Sigmoid colon (tissue), 7 donors: Measurements from ENCODE around the gene TOGARAM2. TPM values are rescaled to one million over a fixed set of nuclear protein-coding genes. Genes with fewer than 3 reads are reported as not detected.

Source experiments
- DNase-seq: peaks from one replicate; pipeline ENCODE4 v3.0.0-alpha.2; 2019
- H3K27ac ChIP-seq, 4 donors: fragments of 200-600 bp; sonication (generic); one replicate each; pipeline ENCODE4 v1.5.1; 2016 to 2019; ENCODE audit warnings: mild to moderate bottlenecking in 1 of 4
- H3K27me3 ChIP-seq, 3 donors: fragments of 200-600 bp; sonication (generic); one replicate each; pipeline ENCODE4 v1.5.1; 2019; ENCODE audit warnings: mild to moderate bottlenecking in 1 of 3
- H3K36me3 ChIP-seq, 4 donors: fragments of 200-600 bp; sonication (generic); one replicate each; pipeline ENCODE4 v1.5.1; 2016 to 2019
- H3K4me1 ChIP-seq, 4 donors: fragments of 200-600 bp; sonication (generic); one replicate each; pipeline ENCODE4 v1.5.1; 2017 to 2019
- H3K4me3 ChIP-seq, 4 donors: fragments of 200-600 bp; sonication (generic); one replicate each; pipeline ENCODE4 v1.5.1; 2017 to 2019; ENCODE audit warnings: mild to moderate bottlenecking in 2 of 4, moderate library complexity in 1 of 4
- H3K9me3 ChIP-seq, 4 donors: fragments of 200-600 bp in 3 of 4; sonication (generic) in 3 of 4; one replicate each; pipeline versions ENCODE4 v1.5.1 to v1.6.1; 2013 to 2019
- EP300 ChIP-seq, 4 donors: sonication (generic); formaldehyde crosslinking; IDR thresholded peaks; one replicate each; pipeline ENCODE4 v1.6.1; 2017; ENCODE audit warnings: antibody characterized with exemption in 4 of 4
- POLR2A ChIP-seq, 2 donors: fragments of 450-650 bp; IDR thresholded peaks; one replicate each; pipeline ENCODE4 v1.6.1; 2016; ENCODE audit warnings: antibody characterized with exemption in 2 of 2, mild to moderate bottlenecking in 2 of 2, moderate library complexity in 2 of 2
- POLR2AphosphoS5 ChIP-seq, 4 donors: sonication (generic); formaldehyde crosslinking; IDR thresholded peaks; one replicate each; pipeline ENCODE4 v1.6.1; 2017; ENCODE audit warnings: antibody characterized with exemption in 4 of 4
- WGBS, 2 donors: extraction: QIAGEN DNeasy Blood & Tissue Kit; methylation state at CpG; one replicate each; pipeline ENCODE4 v1.1.7; 2013; 5-methylcytosine and 5-hydroxymethylcytosine counted together
- intact Hi-C: fragments of 100-400 bp; cut with DNase I; formaldehyde crosslinking; loops from one replicate; pipeline ENCODE4 v1.15.1; 2023
- polyA plus RNA-seq, 3 donors: library from polyadenylated mRNA; stranded (reverse); fragments of 200-250 nt; gene quantifications; one replicate each; pipeline ENCODE4 v1.2.3, GENCODE V29; 2013
- total RNA-seq, 4 donors: library from RNA; depleted of rRNA; stranded (reverse); fragments of >200 nt; gene quantifications; one replicate each; pipeline ENCODE4 v1.1.0, GENCODE V29; 2016
- TF ChIP-seq, protein P1 (sequence below), 4 experiments: fragments of 450-650 bp in 3 of 4; fragments of 200-600 bp in 1 of 4; IDR thresholded peaks; one replicate each; pipeline ENCODE4 v1.5.1; 2016 to 2019; ENCODE audit warnings: antibody characterized with exemption in 4 of 4, mild to moderate bottlenecking in 3 of 4, moderate library complexity in 2 of 4
- donor health status: healthy with polysubstance abuse.
- donor health status: Bipolar disorder and iron deficiency.
- donor health status: healthy.

Gene TOGARAM2
- total and polyA plus RNA-seq, 7 donors = 0.23 to 3.2 (median 0.82) TPM; not detected in 2

DNA sequence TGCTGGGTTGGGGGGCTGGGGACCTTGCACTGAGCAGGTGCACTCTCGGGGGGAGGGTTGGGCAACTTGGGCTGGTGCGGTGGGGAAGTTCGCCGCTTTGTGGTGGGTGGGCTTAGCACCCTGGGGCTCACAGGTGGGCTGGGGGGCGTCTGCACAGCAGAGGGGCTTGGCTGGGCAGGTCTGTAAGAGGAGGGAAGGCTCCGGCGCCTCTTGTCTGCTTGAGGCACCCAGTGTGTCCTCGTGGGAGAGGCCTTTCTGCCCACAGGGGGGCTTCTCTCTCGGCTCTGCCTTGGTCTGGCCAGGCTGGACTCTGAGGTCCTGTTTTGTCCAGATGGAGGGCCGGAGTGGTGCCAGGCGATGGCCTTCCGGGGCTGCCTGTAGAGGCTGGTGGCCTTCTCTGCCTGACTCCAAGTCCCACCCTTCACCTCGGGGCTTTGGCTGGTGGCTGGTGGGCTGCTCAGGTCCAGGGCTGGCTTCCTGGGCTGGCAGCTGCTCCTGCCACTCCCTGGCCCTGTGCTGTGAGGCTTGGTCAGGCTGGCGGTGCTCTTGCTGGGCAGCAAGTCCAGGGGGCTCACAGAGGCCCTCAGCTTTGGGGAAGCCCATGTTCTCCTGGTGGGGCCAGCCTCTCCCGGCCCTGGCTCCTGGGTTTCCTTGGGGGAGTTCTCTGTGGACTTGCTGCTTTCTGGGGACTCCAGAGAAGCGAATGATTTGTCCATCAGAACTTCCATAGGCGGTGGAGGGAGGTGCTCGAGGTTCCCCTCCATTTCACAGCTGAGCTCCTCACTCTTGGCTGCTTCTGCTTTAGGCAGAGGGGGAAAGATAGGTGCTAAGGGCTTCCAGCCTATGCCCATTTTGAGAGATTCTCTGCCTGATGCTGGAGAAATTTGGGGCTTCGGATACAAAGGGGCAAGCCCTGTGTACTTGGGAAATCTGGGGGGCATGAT is 90.2 kb downstream of the TOGARAM2 start:
- Histone ChIP-seq H3K4me1 (peaks cover 0 to 8% (median 3%) of the 10 kb centered on the region in 4 donors), H3K4me3 (no peak overlapping the region), H3K36me3 (no peaks in the 10 kb centered on the region), H3K27me3 (no peaks in the 10 kb centered on the region), H3K27ac (no peak overlapping the region), H3K9me3 (no peaks in the 10 kb centered on the region)
- intact Hi-C loops = no loop called here
- no peak for DNase-seq
- WGBS, 2 donors = 79 to 88% methylated on average over 19 of the region's 19 CpGs
- TF ChIP-seq, protein P1, sequence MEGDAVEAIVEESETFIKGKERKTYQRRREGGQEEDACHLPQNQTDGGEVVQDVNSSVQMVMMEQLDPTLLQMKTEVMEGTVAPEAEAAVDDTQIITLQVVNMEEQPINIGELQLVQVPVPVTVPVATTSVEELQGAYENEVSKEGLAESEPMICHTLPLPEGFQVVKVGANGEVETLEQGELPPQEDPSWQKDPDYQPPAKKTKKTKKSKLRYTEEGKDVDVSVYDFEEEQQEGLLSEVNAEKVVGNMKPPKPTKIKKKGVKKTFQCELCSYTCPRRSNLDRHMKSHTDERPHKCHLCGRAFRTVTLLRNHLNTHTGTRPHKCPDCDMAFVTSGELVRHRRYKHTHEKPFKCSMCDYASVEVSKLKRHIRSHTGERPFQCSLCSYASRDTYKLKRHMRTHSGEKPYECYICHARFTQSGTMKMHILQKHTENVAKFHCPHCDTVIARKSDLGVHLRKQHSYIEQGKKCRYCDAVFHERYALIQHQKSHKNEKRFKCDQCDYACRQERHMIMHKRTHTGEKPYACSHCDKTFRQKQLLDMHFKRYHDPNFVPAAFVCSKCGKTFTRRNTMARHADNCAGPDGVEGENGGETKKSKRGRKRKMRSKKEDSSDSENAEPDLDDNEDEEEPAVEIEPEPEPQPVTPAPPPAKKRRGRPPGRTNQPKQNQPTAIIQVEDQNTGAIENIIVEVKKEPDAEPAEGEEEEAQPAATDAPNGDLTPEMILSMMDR (IDR thresholded peaks at IDR 0.05) = no peak
- TF ChIP-seq POLR2AphosphoS5 (IDR thresholded peaks at IDR 0.05) (no peak), EP300 (IDR thresholded peaks at IDR 0.05) (no peak), POLR2A (IDR thresholded peaks at IDR 0.05) (no peak)

DNA sequence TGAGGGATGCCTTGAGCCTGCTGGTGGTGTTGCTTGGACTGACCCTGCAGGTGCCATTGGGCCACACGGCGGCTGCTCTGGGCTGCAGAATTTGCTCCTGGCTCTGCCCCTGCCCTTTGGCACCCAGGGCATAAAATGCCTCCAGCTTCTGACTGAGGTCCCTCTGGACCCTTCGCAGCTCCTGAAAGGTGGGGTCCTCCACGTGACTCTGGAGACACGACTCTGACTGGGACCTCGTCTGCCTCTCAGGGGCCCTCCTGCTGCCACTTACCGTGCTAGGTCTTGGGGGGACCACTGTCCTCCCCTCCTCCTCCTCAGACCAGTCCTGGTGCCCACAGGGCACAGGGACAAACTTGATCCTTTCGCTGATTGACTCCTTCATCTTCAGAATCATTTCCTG is 91.2 kb downstream of the TOGARAM2 start:
- H3K27ac ChIP-seq = no peak overlapping the region
- 85 to 88% methylated on average over 8 of the region's 8 CpGs for WGBS, 2 donors
- TF ChIP-seq, protein P1 (IDR thresholded peaks at IDR 0.05) = no peak
- TF ChIP-seq POLR2AphosphoS5 (IDR thresholded peaks at IDR 0.05) (no peak), EP300 (IDR thresholded peaks at IDR 0.05) (no peak), POLR2A (IDR thresholded peaks at IDR 0.05) (no peak)

DNA sequence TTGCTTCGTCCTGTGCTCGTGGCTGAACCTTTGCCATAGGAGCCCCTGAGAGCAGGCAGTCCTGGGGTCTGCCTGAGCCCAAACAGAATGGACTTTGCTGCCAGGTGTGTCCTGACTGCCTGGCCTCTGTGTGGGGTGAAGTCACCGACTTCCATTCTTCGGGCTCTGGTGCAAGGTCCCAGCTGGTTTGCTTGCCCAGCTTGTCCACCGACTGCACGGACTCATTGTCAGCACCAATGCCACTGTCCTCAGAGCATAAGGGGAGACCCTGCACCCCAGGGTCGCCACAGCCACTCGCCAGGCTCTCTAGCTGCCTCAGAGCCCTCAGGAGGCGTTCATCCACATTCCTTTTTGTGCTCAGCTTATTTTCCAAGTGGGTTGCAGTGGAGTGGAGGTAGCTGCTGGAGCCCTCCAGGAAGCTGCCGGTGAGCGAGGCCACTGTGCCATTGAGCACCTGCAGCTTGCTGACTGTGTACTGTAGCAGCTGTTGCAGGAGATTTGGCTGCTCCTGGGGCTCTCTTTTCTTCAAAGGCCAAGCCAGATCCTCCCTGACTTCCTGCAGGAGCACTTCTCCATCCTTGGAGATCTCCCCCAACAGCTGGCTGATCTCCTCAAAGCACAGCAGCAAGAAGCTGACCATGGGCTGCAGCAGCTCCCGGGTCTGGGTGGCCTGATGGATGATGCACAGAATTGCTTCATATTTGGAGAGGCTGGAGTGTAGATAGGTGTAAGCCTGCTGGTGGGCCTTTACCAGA is 92.0 kb downstream of the TOGARAM2 start:
- H3K27ac ChIP-seq = no peak overlapping the region
- WGBS, 2 donors = 71 to 88% methylated on average over 12 of the region's 12 CpGs
- TF ChIP-seq POLR2AphosphoS5 (IDR thresholded peaks at IDR 0.05) (no peak), POLR2A (IDR thresholded peaks at IDR 0.05) (no peak), EP300 (IDR thresholded peaks at IDR 0.05) (no peak)
- TF ChIP-seq, protein P1 (IDR thresholded peaks at IDR 0.05) = no peak
- peaks cover 0 to 14% (median 4%) of the 10 kb centered on the region in 4 donors for H3K4me1 ChIP-seq
- no peak overlapping the region for H3K4me3 ChIP-seq
- intact Hi-C loops = no loop called here
- no peaks in the 10 kb centered on the region for H3K27me3 ChIP-seq
- no peaks in the 10 kb centered on the region for H3K9me3 ChIP-seq
- H3K36me3 ChIP-seq = no peaks in the 10 kb centered on the region
- DNase-seq = no peak

More for the DNA sequence above, 91.2 kb downstream of the TOGARAM2 start:
- DNase-seq = no peak
- intact Hi-C loops = no loop called here
- H3K4me1 ChIP-seq = peaks cover 0 to 14% (median 4%) of the 10 kb centered on the region in 4 donors
- no peaks in the 10 kb centered on the region for H3K9me3 ChIP-seq
- H3K36me3 ChIP-seq = no peaks in the 10 kb centered on the region
- H3K27me3 ChIP-seq = no peaks in the 10 kb centered on the region
- H3K4me3 ChIP-seq = no peak overlapping the region

DNA sequence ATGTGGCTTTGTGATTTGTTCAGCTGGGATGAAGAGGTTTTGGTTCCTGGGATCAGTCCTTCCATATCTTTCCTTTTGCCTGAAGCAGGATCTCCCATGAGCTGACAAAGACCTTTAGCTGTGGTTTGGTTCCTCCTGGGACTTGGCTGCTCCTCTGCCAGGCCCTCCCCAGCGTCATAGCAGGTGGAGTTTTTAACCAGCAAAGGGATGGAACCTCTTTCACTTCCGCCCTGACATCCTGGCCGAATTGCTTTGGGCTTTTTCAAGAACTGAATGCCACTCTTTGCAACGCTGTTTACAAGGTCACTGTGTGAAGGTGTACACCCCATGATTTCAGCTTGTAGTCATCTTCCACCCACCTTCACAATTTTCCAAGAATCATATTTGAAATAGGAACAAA is 92.8 kb downstream of the TOGARAM2 start:
- intact Hi-C loops = no loop called here
- 62 to 67% methylated on average over 4 of the region's 4 CpGs for WGBS, 2 donors

More for the DNA sequence above, 92.8 kb downstream of the TOGARAM2 start:
- no peak for TF ChIP-seq POLR2A (IDR thresholded peaks at IDR 0.05)
- TF ChIP-seq, protein P1 (IDR thresholded peaks at IDR 0.05) = no peak
- no peak for TF ChIP-seq POLR2AphosphoS5 (IDR thresholded peaks at IDR 0.05)
- TF ChIP-seq EP300 (IDR thresholded peaks at IDR 0.05) = no peak
- DNase-seq = no peak
- H3K4me1 ChIP-seq = peaks cover 0 to 14% (median 4%) of the 10 kb centered on the region in 4 donors
- no peak overlapping the region for H3K27ac ChIP-seq
- H3K4me3 ChIP-seq = no peak overlapping the region
- H3K27me3 ChIP-seq = no peaks in the 10 kb centered on the region
- H3K9me3 ChIP-seq = no peaks in the 10 kb centered on the region
- no peaks in the 10 kb centered on the region for H3K36me3 ChIP-seq
